ENCODE data around the gene TUSC7.

TUSC7 gene

GRCh38 chr3:116709479-116709878, at the start of gene TUSC7:
TSS of gene TUSC7 (plus strand) at chr3:116709779.
- DNase-seq (ENCODE audit: low read depth, low spot score), result no peak

- DNase-seq (ENCODE audit: low read depth, low spot score), result no peak
Measured at GRCh38 chr3:116661196-116661595, 48.4 kb upstream of the TUSC7 start.

DNA sequence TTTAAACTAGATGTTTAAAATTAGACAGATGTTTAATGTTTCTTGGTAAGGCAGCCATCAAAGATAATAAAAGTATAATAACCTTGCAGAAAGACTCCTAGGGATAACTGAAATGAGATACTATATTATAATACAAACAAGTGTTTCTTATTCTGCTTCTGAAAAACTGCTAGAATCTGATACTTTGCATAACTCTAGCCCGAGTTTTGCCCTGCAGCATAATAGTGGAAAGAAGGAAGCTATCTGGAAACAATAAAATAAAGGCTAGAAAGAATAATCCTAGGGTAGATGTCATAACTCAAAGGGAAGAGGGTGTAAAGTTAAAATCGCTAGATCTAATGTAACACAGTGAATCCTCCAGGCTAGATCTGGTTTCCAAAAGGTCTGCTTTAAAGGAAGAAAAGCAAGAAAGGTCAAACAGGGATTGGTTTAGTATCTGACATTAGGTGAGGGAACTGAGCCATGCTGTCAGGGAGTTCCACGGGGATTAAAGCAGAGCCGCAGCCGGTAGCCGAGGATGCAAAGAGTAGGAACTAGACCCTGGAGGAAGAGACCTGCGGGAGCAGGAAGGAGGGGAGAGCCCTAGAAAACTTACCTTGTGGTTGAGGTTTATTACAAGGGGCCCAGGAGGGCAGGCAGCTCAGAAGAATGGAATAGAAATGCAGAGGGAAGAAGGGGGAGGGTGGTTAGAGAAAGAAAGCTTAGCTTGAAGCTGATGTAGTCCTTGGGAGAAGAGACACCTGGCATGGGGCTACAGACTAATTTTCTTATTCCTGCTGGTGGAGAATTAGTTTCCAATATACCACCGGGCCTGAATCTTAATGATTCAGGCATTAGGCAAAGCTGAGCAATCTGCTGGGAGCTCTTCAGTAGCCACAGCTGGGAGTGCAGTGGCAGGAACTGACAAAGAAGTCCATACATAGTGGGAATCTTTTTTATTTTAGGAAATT, 46.1 kb upstream of the TUSC7 start:
- DNase-seq (ENCODE audit: low read depth, low spot score), result no peak

- DNase-seq (ENCODE audit: low read depth, low spot score), result no peak
Measured at GRCh38 chr3:116667324-116667723, 42.3 kb upstream of the TUSC7 start.

DNA sequence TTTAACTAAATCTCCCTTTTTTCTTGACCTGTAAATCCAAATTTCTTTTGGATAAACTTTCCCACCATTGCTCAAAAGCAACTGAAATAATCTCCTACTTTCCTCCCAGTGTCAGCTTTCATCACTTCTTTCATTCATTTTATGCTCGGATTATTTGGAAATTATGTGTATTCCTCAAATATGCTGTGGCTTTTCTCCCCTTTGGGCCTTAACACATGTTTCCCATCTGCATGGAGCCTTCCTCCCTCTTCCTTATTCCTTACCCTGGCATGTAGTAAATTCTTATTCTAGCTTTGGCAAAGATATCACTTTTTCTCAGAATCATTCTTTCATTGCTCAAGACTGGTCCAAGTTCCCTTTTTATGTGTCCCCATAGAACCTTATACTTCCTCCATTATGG, 41.8 kb upstream of the TUSC7 start:
- no peak for DNase-seq (ENCODE audit: low read depth, low spot score)

GRCh38 chr3:116669576-116669975, 40.0 kb upstream of the TUSC7 start:
- DNase-seq (ENCODE audit: low read depth, low spot score), result no peak

- DNase-seq (ENCODE audit: low read depth, low spot score), result no peak
Measured at GRCh38 chr3:116671151-116671550, 38.4 kb upstream of the TUSC7 start.

DNA sequence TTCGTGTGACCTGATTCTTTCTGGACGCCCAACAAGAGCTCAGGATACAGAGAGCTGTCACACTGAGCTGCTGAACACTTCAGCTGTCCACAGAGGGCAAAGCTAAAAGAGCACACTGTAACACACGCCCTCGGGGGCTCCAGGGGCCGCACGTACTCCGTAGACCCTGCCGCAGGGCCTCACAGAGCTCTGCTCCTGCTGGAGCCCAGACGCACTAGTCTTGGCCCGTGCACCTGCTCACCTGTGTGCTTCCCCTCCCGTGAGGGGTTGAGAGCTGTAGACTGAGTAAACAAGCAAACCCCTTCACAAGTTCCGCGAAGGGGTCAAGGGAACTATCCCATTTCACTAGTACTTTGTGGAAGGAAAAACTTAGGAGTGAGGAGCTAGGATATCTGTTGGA, 30.7 kb upstream of the TUSC7 start:
- no peak for DNase-seq (ENCODE audit: low read depth, low spot score)

GRCh38 chr3:116691041-116691440, 18.5 kb upstream of the TUSC7 start:
- DNase-seq (ENCODE audit: low read depth, low spot score), result no peak

DNA sequence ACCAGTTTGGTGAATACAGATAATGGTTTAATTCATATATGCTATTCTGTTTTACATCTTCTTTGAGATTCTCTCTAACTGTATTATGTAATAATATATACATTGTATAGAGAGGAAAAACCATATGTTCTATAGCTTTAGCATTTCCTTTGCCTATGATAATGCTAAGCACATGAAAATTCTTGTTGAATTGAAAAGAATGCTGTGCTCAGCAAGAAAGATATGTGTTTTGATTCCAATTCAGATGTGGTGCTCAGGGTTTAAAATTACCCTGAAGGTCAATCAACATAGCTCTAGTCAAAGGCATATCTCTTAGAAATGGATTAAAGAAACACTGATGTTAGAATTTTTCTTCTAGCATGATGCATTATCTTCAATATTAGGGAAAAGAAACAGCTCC, 8.5 kb upstream of the TUSC7 start:
- DNase-seq (ENCODE audit: low read depth, low spot score), result no peak

DNA sequence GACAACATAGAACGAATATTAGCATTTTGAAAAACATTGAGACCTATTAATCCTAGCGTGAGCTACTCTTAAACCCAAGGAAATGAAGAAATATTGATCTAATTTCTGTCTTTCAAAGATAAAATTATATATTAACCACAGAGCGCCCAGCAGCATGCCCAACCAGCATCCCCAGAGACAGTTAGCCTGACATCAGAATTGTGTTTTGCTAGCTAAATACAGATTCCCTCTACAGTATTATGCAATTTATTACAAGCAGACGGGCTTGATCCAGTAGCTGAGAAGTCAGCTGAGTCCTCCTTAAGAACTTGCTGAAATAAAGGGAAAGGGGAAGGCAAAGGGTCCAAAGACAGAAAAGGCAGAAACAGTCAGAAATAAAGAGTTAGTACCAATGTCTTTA, 7.2 kb upstream of the TUSC7 start:
- no peak for DNase-seq (ENCODE audit: low read depth, low spot score)

DNA sequence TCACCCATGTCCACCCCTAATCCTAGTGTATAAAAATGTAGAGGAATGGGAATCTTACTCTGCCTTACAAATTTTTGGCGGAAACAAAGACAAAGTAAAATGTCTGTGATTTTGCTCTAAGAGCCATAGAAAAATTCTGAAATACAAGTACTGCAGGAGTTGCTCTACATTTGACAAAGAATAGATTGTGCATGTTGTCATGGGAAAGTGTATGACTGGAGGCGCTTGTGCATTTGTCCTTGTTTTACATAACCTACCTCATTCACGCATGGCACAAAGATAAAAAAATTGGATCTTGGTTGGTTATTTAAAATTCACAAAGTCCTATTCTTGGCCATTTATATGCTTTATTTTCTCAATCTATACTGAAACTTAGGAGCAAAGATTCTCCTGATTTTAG, 2.0 kb upstream of the TUSC7 start:
- DNase-seq (ENCODE audit: low read depth, low spot score), result no peak

DNA sequence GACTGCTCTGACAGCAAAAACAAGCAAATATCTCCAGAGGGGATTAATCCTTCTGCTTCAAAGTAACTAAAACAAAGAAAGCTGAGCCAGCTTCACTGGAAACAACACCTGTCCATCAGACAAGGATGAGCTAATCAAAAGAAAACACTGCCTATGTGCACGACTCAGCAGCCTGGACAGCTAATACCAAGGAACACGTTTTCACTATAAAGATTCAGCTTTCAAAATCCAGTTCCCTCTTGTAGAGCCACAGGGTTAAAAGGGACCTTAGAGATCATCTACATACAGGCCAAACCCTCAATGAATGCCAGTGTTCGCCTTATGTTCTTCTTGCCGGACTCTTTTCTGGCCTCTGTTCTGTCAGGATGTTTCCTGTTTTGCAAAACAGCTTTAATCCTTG, 6.9 kb downstream of the TUSC7 start:
- DNase-seq (ENCODE audit: low read depth, low spot score), result no peak

DNA sequence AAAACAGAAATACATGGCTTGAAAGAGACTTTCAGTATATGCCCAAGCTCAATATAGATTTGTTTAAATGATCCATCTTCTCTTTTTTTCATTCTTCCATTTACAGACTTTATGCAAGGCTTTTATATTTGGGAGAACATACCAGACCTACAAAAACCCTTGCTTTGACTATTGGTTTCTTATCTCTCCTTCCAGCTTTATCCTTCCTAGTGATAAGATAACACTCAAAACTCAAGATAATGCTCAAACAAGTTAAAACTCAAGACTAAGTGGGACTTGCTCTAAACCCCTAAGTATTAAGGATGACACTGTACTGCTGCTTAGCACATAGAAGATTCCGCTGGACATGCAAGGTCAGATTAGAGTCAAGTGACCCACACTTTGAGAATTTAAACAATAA, 8.0 kb downstream of the TUSC7 start:
- no peak for DNase-seq (ENCODE audit: low read depth, low spot score)

GRCh38 chr3:116728454-116728853, 18.9 kb downstream of the TUSC7 start:
- DNase-seq (ENCODE audit: low read depth, low spot score), result no peak

GRCh38 chr3:116734243-116734642, 24.7 kb downstream of the TUSC7 start:
- DNase-seq (ENCODE audit: low read depth, low spot score), result no peak

- DNase-seq (ENCODE audit: low read depth, low spot score), result no peak
Measured at GRCh38 chr3:116739678-116740077, 30.1 kb downstream of the TUSC7 start.

DNA sequence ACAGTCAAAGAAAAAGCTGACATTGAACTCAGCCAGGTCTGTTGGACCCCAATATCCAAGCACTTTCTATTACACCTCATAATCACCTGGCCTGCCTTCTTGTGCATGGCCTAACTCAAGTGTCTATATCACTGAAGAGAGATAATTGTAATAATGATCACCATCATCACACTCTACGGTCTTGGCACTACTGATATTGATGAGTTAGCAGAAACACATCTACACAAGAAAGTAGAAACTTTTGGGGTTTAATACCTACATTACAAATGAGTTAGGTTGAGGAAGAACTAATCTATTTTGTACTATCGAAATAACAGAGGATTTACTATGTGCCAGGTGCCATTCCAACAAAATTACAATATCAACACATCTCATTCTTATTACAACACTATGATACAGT, 30.7 kb downstream of the TUSC7 start:
- DNase-seq (ENCODE audit: low read depth, low spot score), result no peak

GRCh38 chr3:116741467-116741866, 31.9 kb downstream of the TUSC7 start:
- DNase-seq (ENCODE audit: low read depth, low spot score), result no peak

- no peak for DNase-seq (ENCODE audit: low read depth, low spot score)
Measured at GRCh38 chr3:116743062-116743461, 33.5 kb downstream of the TUSC7 start.

GRCh38 chr3:116749388-116749787, 39.8 kb downstream of the TUSC7 start:
- no peak for DNase-seq (ENCODE audit: low read depth, low spot score)

GRCh38 chr3:116757315-116757714, 47.7 kb downstream of the TUSC7 start:
- no peak for DNase-seq (ENCODE audit: low read depth, low spot score)

GRCh38 chr3:116759316-116759715, 49.7 kb downstream of the TUSC7 start:
- DNase-seq (ENCODE audit: low read depth, low spot score), result no peak
